B cell (primary cell): ENCODE results near the gene EDC4. TPM values are rescaled to one million over a fixed set of nuclear protein-coding genes. Genes with fewer than 3 reads are reported as not detected.

ENCODE experiments used
- ATAC-seq: fragments of 200-7000 bp; cut with Tn5 transposase; one replicate; pipeline ENCODE4 v1.10.0; 2021; ENCODE audit warnings: low read depth, mild to moderate bottlenecking, moderate number of reproducible peaks, moderate library complexity
- CTCF ChIA-PET: fragments of 350-600 bp; sonication (Branson Sonifier 250); formaldehyde crosslinking; loops from one replicate; lab custom pipeline; 2021; ENCODE audit warnings: antibody characterized with exemption, inconsistent platforms; lab: Charles Lee
- POLR2A ChIA-PET: fragments of 350-600 bp; sonication (Branson Sonifier 250); formaldehyde crosslinking; loops from one replicate; lab custom pipeline; 2021; ENCODE audit warnings: antibody characterized with exemption; lab: Charles Lee
- DNase-seq: peaks from one replicate; pipeline ENCODE4 v3.0.0; 2013
- H2AFZ ChIP-seq: 2 replicates; pipeline ENCODE4 v1.6.1; 2012; ENCODE audit warnings: mild to moderate bottlenecking, low read depth, low read length; ENCODE audit not compliant: insufficient read depth, poor library complexity, severe bottlenecking
- H3K27ac ChIP-seq, 2 donors: 1 replicate in 1 of 2; 2 replicates in 1 of 2; pipeline ENCODE4 v1.5.1; 2012 to 2013; ENCODE audit warnings: low read length in 2 of 2, mild to moderate bottlenecking in 2 of 2, moderate library complexity in 1 of 2
- H3K27me3 ChIP-seq, 4 experiments: fragments of 200-600 bp in 1 of 4; sonication (generic) in 1 of 4; replicated peaks in 1 of 4; 1 replicate in 2 of 4; 2 replicates in 2 of 4; pipeline versions ENCODE4 v1.6.1 to v1.7.0; 2013 to 2016; ENCODE audit warnings: low read length in 3 of 4, mild to moderate bottlenecking in 2 of 4, mixed read lengths in 1 of 4, moderate library complexity in 1 of 4; ENCODE audit not compliant: insufficient read depth in 4 of 4, control insufficient read depth in 3 of 4; ENCODE audit errors: control extremely low read depth in 1 of 4
- H3K36me3 ChIP-seq, 2 experiments: replicated peaks in 1 of 2; 1 replicate in 1 of 2; 2 replicates in 1 of 2; pipeline versions ENCODE4 v1.6.1 to v1.7.1; 2013; ENCODE audit warnings: low read length in 1 of 2; ENCODE audit not compliant: insufficient read depth in 2 of 2, control insufficient read depth in 1 of 2; ENCODE audit errors: control extremely low read depth in 1 of 2, extremely low read depth in 1 of 2
- H3K4me1 ChIP-seq, 2 donors: fragments of 200-600 bp in 1 of 2; sonication (generic) in 1 of 2; 1 replicate in 1 of 2; 2 replicates in 1 of 2; pipeline versions ENCODE4 v1.5.1 to v1.6.1; 2013 to 2017; ENCODE audit warnings: low read length in 2 of 2; ENCODE audit not compliant: control insufficient read depth in 2 of 2, insufficient read depth in 2 of 2
- H3K4me2 ChIP-seq: replicated peaks from 2 replicates; pipeline ENCODE3; 2012; ENCODE audit warnings: mild to moderate bottlenecking, low read depth, low read length; ENCODE audit not compliant: poor library complexity, severe bottlenecking
- H3K4me3 ChIP-seq, 5 experiments: fragments of 200-600 bp in 1 of 5; sonication (generic) in 1 of 5; 1 replicate in 3 of 5; 2 replicates in 2 of 5; pipeline versions ENCODE4 v1.5.1 to v1.7.0; 2011 to 2016; ENCODE audit warnings: low read length in 4 of 5, mild to moderate bottlenecking in 4 of 5, low read depth in 2 of 5, control low read depth in 1 of 5, moderate library complexity in 1 of 5; ENCODE audit not compliant: insufficient read depth in 1 of 5; ENCODE audit errors: control extremely low read depth in 1 of 5, extremely low read depth in 1 of 5
- H3K79me2 ChIP-seq: fragments of 200-600 bp; sonication (generic); one replicate; pipeline ENCODE4 v1.6.0; 2016; ENCODE audit warnings: low read length; ENCODE audit not compliant: control insufficient read depth, insufficient read depth
- H3K9ac ChIP-seq: fragments of 200-600 bp; sonication (generic); 2 replicates; pipeline ENCODE4 v1.6.1; 2017; ENCODE audit warnings: mild to moderate bottlenecking, low read length, moderate library complexity
- H3K9me3 ChIP-seq, 3 donors: one replicate each; pipeline versions ENCODE4 v1.6.1 to v1.7.1; 2013; ENCODE audit warnings: low read length in 2 of 3; ENCODE audit not compliant: control insufficient read depth in 2 of 3, insufficient read depth in 1 of 3; ENCODE audit errors: control extremely low read depth in 1 of 3
- H4K20me1 ChIP-seq: 2 replicates; pipeline ENCODE4 v1.6.0; 2012; ENCODE audit warnings: mild to moderate bottlenecking, low read length; ENCODE audit not compliant: insufficient read depth, control insufficient read depth, poor library complexity, severe bottlenecking
- H3K27ac Mint-ChIP-seq: one replicate; pipeline ENCODE4 v1.8.0; 2021; ENCODE audit warnings: mixed read lengths
- H3K27me3 Mint-ChIP-seq: one replicate; pipeline ENCODE4 v1.8.0; 2021; ENCODE audit warnings: mixed read lengths
- H3K4me1 Mint-ChIP-seq: one replicate; pipeline ENCODE4 v1.8.0; 2021; ENCODE audit warnings: mixed read lengths
- H3K4me3 Mint-ChIP-seq: one replicate; pipeline ENCODE4 v1.8.0; 2021; ENCODE audit warnings: mixed read lengths
- H3K9me3 Mint-ChIP-seq: one replicate; pipeline ENCODE4 v1.8.0; 2022; ENCODE audit warnings: mixed read lengths; ENCODE audit not compliant: insufficient read depth
- CTCF ChIP-seq: fragments of 200-600 bp; IDR thresholded peaks from one replicate; pipeline ENCODE4 v1.8.0; 2022; ENCODE audit warnings: antibody characterized with exemption, mild to moderate bottlenecking
- EZH2 ChIP-seq: IDR thresholded peaks from 2 replicates; pipeline ENCODE4 v1.6.1; 2012; ENCODE audit warnings: borderline replicate concordance, low read depth, mild to moderate bottlenecking, moderate library complexity, low read length; ENCODE audit not compliant: insufficient read depth, poor library complexity, severe bottlenecking
- WGBS: methylation state at CpG from one replicate; pipeline ENCODE4 v1.1.5; 2013; ENCODE audit warnings: missing lambda C conversion rate; ENCODE audit not compliant: insufficient coverage; 5-methylcytosine and 5-hydroxymethylcytosine counted together
- intact Hi-C: fragments of 100-400 bp; cut with micrococcal nuclease; formaldehyde crosslinking; loops from one replicate; pipeline ENCODE4 v1.10.0; 2022
- polyA plus RNA-seq: library from polyadenylated mRNA; depleted of rRNA; stranded (reverse); fragments of >200 nt; gene quantifications from 2 replicates; pipeline ENCODE4 v1.2.3, GENCODE V29; 2012
- total RNA-seq, 2 donors: library from RNA; stranded (reverse); fragments of 120-200 nt in 1 of 2; gene quantifications; 1 replicate in 1 of 2; 2 replicates in 1 of 2; pipeline versions ENCODE4 v1.2.3 to v1.2.4, GENCODE V29; 2013 to 2022

Gene EDC4
- total and polyA plus RNA-seq, 2 donors (not counting 1 experiment from before 2014, with no cell fraction given) = 84.5 to 95.1 TPM

GRCh38 chr16:67881621-67882161, 8.8 kb downstream of the EDC4 start:
- Mint-ChIP-seq H3K4me1 (no peaks in the 10 kb centered on the region), H3K4me3 (no peak overlapping the region), H3K27me3 (no peaks in the 10 kb centered on the region), H3K9me3 (no peaks in the 10 kb centered on the region), H3K27ac (no peak overlapping the region)
- Histone ChIP-seq H3K79me2 (peaks cover 6% of the 10 kb centered on the region), H3K9me3 (no peaks in the 10 kb centered on the region), H3K4me1 (no peaks in the 10 kb centered on the region), H2AFZ (no peak overlapping the region), H4K20me1 (peaks cover under 1% of the 10 kb centered on the region), H3K9ac (no peak overlapping the region), H3K36me3 (peaks cover 0 to 88% of the 10 kb centered on the region in 2 experiments), H3K4me3 (no peak overlapping the region), H3K27ac (no peak overlapping the region), H3K27me3 (no peaks in the 10 kb centered on the region), H3K4me2 (no peak overlapping the region)
- POLR2A ChIA-PET = interaction anchor here (0.5 kb wide), 1 partner anchor 15 kb away, joined by 3 read pairs; no protein-coding TSS in a partner anchor
- intact Hi-C loops = no loop called here
- no peak for TF ChIP-seq CTCF
- no peak for TF ChIP-seq EZH2
- CTCF ChIA-PET = interaction anchor here (0.5 to 9.3 kb wide), 16 partner anchors 12 to 346 kb away, joined by 3 to 151 read pairs (median 4); no protein-coding TSS in a partner anchor
- ATAC-seq (no peak), DNase-seq (no peak)
- WGBS = 96% methylated on average over 19 of the region's 21 CpGs
